B cell (primary cell): Measurements from ENCODE around the gene FBXO3. TPM values are rescaled to one million over a fixed set of nuclear protein-coding genes. Genes with fewer than 3 reads are reported as not detected.

Source experiments
- ATAC-seq: fragments of 200-7000 bp; cut with Tn5 transposase; one replicate; pipeline ENCODE4 v1.10.0; 2021; ENCODE audit warnings: low read depth, mild to moderate bottlenecking, moderate number of reproducible peaks, moderate library complexity
- CTCF ChIA-PET: fragments of 350-600 bp; sonication (Branson Sonifier 250); formaldehyde crosslinking; loops from one replicate; lab custom pipeline; 2021; ENCODE audit warnings: antibody characterized with exemption, inconsistent platforms; lab: Charles Lee
- POLR2A ChIA-PET: fragments of 350-600 bp; sonication (Branson Sonifier 250); formaldehyde crosslinking; loops from one replicate; lab custom pipeline; 2021; ENCODE audit warnings: antibody characterized with exemption; lab: Charles Lee
- DNase-seq: peaks from one replicate; pipeline ENCODE4 v3.0.0; 2013
- H2AFZ ChIP-seq: 2 replicates; pipeline ENCODE4 v1.6.1; 2012; ENCODE audit warnings: mild to moderate bottlenecking, low read depth, low read length; ENCODE audit not compliant: insufficient read depth, poor library complexity, severe bottlenecking
- H3K27ac ChIP-seq, 2 donors: 1 replicate in 1 of 2; 2 replicates in 1 of 2; pipeline ENCODE4 v1.5.1; 2012 to 2013; ENCODE audit warnings: low read length in 2 of 2, mild to moderate bottlenecking in 2 of 2, moderate library complexity in 1 of 2
- H3K27me3 ChIP-seq, 4 experiments: fragments of 200-600 bp in 1 of 4; sonication (generic) in 1 of 4; replicated peaks in 1 of 4; 1 replicate in 2 of 4; 2 replicates in 2 of 4; pipeline versions ENCODE4 v1.6.1 to v1.7.0; 2013 to 2016; ENCODE audit warnings: low read length in 3 of 4, mild to moderate bottlenecking in 2 of 4, mixed read lengths in 1 of 4, moderate library complexity in 1 of 4; ENCODE audit not compliant: insufficient read depth in 4 of 4, control insufficient read depth in 3 of 4; ENCODE audit errors: control extremely low read depth in 1 of 4
- H3K36me3 ChIP-seq, 2 experiments: replicated peaks in 1 of 2; 1 replicate in 1 of 2; 2 replicates in 1 of 2; pipeline versions ENCODE4 v1.6.1 to v1.7.1; 2013; ENCODE audit warnings: low read length in 1 of 2; ENCODE audit not compliant: insufficient read depth in 2 of 2, control insufficient read depth in 1 of 2; ENCODE audit errors: control extremely low read depth in 1 of 2, extremely low read depth in 1 of 2
- H3K4me1 ChIP-seq, 2 donors: fragments of 200-600 bp in 1 of 2; sonication (generic) in 1 of 2; 1 replicate in 1 of 2; 2 replicates in 1 of 2; pipeline versions ENCODE4 v1.5.1 to v1.6.1; 2013 to 2017; ENCODE audit warnings: low read length in 2 of 2; ENCODE audit not compliant: control insufficient read depth in 2 of 2, insufficient read depth in 2 of 2
- H3K4me2 ChIP-seq: replicated peaks from 2 replicates; pipeline ENCODE3; 2012; ENCODE audit warnings: mild to moderate bottlenecking, low read depth, low read length; ENCODE audit not compliant: poor library complexity, severe bottlenecking
- H3K4me3 ChIP-seq, 5 experiments: fragments of 200-600 bp in 1 of 5; sonication (generic) in 1 of 5; 1 replicate in 3 of 5; 2 replicates in 2 of 5; pipeline versions ENCODE4 v1.5.1 to v1.7.0; 2011 to 2016; ENCODE audit warnings: low read length in 4 of 5, mild to moderate bottlenecking in 4 of 5, low read depth in 2 of 5, control low read depth in 1 of 5, moderate library complexity in 1 of 5; ENCODE audit not compliant: insufficient read depth in 1 of 5; ENCODE audit errors: control extremely low read depth in 1 of 5, extremely low read depth in 1 of 5
- H3K79me2 ChIP-seq: fragments of 200-600 bp; sonication (generic); one replicate; pipeline ENCODE4 v1.6.0; 2016; ENCODE audit warnings: low read length; ENCODE audit not compliant: control insufficient read depth, insufficient read depth
- H3K9ac ChIP-seq: fragments of 200-600 bp; sonication (generic); 2 replicates; pipeline ENCODE4 v1.6.1; 2017; ENCODE audit warnings: mild to moderate bottlenecking, low read length, moderate library complexity
- H3K9me3 ChIP-seq, 3 donors: one replicate each; pipeline versions ENCODE4 v1.6.1 to v1.7.1; 2013; ENCODE audit warnings: low read length in 2 of 3; ENCODE audit not compliant: control insufficient read depth in 2 of 3, insufficient read depth in 1 of 3; ENCODE audit errors: control extremely low read depth in 1 of 3
- H4K20me1 ChIP-seq: 2 replicates; pipeline ENCODE4 v1.6.0; 2012; ENCODE audit warnings: mild to moderate bottlenecking, low read length; ENCODE audit not compliant: insufficient read depth, control insufficient read depth, poor library complexity, severe bottlenecking
- H3K27ac Mint-ChIP-seq: one replicate; pipeline ENCODE4 v1.8.0; 2021; ENCODE audit warnings: mixed read lengths
- H3K27me3 Mint-ChIP-seq: one replicate; pipeline ENCODE4 v1.8.0; 2021; ENCODE audit warnings: mixed read lengths
- H3K4me1 Mint-ChIP-seq: one replicate; pipeline ENCODE4 v1.8.0; 2021; ENCODE audit warnings: mixed read lengths
- H3K4me3 Mint-ChIP-seq: one replicate; pipeline ENCODE4 v1.8.0; 2021; ENCODE audit warnings: mixed read lengths
- H3K9me3 Mint-ChIP-seq: one replicate; pipeline ENCODE4 v1.8.0; 2022; ENCODE audit warnings: mixed read lengths; ENCODE audit not compliant: insufficient read depth
- CTCF ChIP-seq: fragments of 200-600 bp; IDR thresholded peaks from one replicate; pipeline ENCODE4 v1.8.0; 2022; ENCODE audit warnings: antibody characterized with exemption, mild to moderate bottlenecking
- EZH2 ChIP-seq: IDR thresholded peaks from 2 replicates; pipeline ENCODE4 v1.6.1; 2012; ENCODE audit warnings: borderline replicate concordance, low read depth, mild to moderate bottlenecking, moderate library complexity, low read length; ENCODE audit not compliant: insufficient read depth, poor library complexity, severe bottlenecking
- WGBS: methylation state at CpG from one replicate; pipeline ENCODE4 v1.1.5; 2013; ENCODE audit warnings: missing lambda C conversion rate; ENCODE audit not compliant: insufficient coverage; 5-methylcytosine and 5-hydroxymethylcytosine counted together
- intact Hi-C: fragments of 100-400 bp; cut with micrococcal nuclease; formaldehyde crosslinking; loops from one replicate; pipeline ENCODE4 v1.10.0; 2022
- polyA plus RNA-seq: library from polyadenylated mRNA; depleted of rRNA; stranded (reverse); fragments of >200 nt; gene quantifications from 2 replicates; pipeline ENCODE4 v1.2.3, GENCODE V29; 2012
- total RNA-seq, 2 donors: library from RNA; stranded (reverse); fragments of 120-200 nt in 1 of 2; gene quantifications; 1 replicate in 1 of 2; 2 replicates in 1 of 2; pipeline versions ENCODE4 v1.2.3 to v1.2.4, GENCODE V29; 2013 to 2022

The FBXO3 gene
- total and polyA plus RNA-seq, 2 donors (not counting 1 experiment from before 2014, with no cell fraction given), result 16.8 to 34.3 TPM

GRCh38 chr11:33700502-33701271, 73.6 kb downstream of the FBXO3 start, which contains the start of gene C11orf91:
TSS of gene C11orf91 (minus strand) at chr11:33700826. CDS start at chr11:33700740, 86 bp downstream.
- peak within 1 kb of the TSS; percentile 64 for H3K9ac ChIP-seq
- peaks cover 0 to 14% (median 3%) of the 10 kb centered on the region in 4 experiments for H3K27me3 ChIP-seq
- H3K4me1 Mint-ChIP-seq, result peaks cover 17% of the 10 kb centered on the region
- H3K9me3 Mint-ChIP-seq, result no peaks in the 10 kb centered on the region
- H3K4me1 ChIP-seq, result peaks cover 6 to 16% of the 10 kb centered on the region in 2 donors
- H3K4me3 ChIP-seq, result peak within 1 kb of the TSS; percentile 53 to 74 (median 60)
- TF ChIP-seq CTCF (no peak), EZH2 (no peak)
- H2AFZ ChIP-seq, result peak within 1 kb of the TSS; percentile 71
- intact Hi-C loops, result loop anchor here (1.0 to 2.0 kb wide), 7 partner anchors 36 to 662 kb away; partner anchors contain the start of genes CD59, CSTF3, FBXO3 and HIPK3
- H4K20me1 ChIP-seq, result no peaks in the 10 kb centered on the region
- WGBS, result under 1% methylated on average over 65 of the region's 72 CpGs
- H3K4me3 Mint-ChIP-seq, result peak within 1 kb of the TSS; percentile 93
- no peaks in the 10 kb centered on the region for H3K36me3 ChIP-seq
- peak; percentile 99 for ATAC-seq
- no peak within 1 kb of the TSS for H3K27ac ChIP-seq
- POLR2A ChIA-PET, result interaction anchor here (1.3 kb wide), 1 partner anchor 74 kb away, joined by 3 read pairs; the partner anchor contains the start of gene FBXO3
- no peaks in the 10 kb centered on the region for H3K79me2 ChIP-seq
- peaks cover 5% of the 10 kb centered on the region for H3K27me3 Mint-ChIP-seq
- peaks cover 0 to 4% (median 0%) of the 10 kb centered on the region in 3 donors for H3K9me3 ChIP-seq
- peak within 1 kb of the TSS; percentile 84 for H3K4me2 ChIP-seq
- CTCF ChIA-PET, result interaction anchor here (1.0 to 1.6 kb wide), 2 partner anchors 42 kb away, joined by 6 to 7 read pairs; no protein-coding TSS in a partner anchor
- H3K27ac Mint-ChIP-seq, result peak within 1 kb of the TSS; percentile 57
- peak; percentile 97 for DNase-seq
